GM19468 (cell line): ENCODE results near the gene CCL28.

Source experiments
- ATAC-seq: cut with Tn5 transposase; IDR thresholded peaks from one replicate; pipeline ENCODE4 v1.9.1; 2021; ENCODE audit warnings: mild to moderate bottlenecking, moderate library complexity, moderate number of reproducible peaks; ENCODE audit not compliant: unreplicated experiment; ENCODE audit errors: extremely low read depth

Gene CCL28

DNA sequence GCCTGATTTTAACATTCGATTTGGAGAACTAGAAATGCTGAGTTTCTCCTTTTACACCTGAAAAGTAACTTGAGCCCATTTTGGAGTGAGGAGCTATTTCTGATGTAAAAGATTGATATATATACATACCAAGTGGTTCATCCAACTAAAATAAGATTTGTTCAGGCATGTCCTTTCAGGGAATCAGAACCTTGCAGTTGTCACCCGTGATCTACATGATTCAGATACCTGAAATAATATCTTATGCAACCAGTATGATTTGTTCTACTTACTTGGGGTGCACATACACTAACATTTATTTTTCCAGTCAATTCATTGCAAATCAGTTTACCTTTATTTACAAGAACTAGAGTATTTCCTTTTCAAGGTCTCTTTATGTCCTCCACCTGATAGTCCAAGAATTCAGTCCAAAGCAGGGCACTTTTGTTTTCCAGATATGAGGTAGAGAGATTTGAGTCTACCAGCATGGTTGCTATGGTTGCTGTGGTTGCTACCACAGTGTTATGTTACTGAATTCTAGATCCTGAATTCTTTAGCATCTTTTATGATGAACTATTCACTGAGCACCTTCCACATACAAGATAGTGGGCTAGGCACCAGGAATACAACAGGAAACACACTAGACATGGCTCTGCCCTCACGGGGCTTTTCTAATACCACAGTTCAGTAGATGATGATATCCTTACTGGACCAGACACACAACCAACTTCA is 49.3 kb downstream of the CCL28 start:
- ATAC-seq: no peak

DNA sequence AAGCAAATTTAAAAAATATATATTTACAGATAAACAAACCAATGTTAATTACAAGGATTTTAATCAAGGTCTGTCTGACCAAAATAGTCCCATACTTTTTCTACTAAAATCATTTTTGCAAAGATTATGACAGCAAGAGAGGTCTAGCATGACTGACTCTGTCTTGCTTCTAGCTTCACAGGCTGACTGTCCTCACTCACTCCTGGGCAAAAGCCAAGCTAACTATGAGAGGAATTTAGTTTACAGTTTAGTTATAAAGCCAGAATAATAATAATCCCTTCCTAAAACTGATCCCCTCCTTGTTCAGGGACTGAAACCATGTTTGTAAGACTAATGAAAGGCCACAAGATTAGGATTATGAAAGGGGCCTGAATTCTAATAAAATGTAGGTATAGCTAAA is 53.5 kb downstream of the CCL28 start:
- no peak for ATAC-seq

DNA sequence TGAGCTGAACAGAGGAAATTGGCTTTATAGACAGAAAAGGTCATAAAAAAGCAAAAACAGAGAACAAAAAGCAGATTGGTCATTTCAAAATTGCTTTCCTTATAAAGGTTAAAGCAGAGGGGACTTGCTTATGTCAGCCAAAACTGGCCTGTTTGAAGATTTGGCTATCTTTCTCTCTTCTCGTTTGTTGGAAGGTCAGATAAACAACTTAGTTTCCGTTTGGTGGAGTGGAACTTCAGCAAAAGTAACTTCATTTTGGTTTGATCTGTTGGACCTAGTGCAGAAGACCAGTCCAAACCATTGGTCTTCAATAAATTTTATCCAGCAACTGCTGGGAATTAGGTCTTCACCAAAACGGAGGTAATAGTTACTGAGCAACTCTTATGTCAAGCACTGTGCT is 53.9 kb downstream of the CCL28 start:
- no peak for ATAC-seq

DNA sequence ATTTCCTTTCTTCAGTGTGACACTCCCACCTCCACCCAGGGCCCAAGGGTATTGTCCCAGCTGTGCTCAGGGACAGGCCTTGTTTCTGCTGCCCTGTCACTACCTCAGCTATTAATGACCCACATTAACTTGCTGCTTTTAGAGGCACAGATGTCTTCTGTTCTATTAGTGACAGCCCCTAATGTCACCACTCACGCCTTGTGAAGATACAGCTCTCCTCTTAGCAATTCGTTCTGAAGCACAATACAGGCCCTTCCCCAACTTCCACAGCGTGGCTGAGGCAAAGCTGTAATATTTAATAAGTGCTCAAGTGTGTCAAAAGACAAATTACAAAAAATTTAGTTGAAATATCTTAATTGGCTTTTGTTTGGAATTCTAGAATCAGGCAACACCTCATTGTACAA is 54.3 kb downstream of the CCL28 start:
- no peak for ATAC-seq

DNA sequence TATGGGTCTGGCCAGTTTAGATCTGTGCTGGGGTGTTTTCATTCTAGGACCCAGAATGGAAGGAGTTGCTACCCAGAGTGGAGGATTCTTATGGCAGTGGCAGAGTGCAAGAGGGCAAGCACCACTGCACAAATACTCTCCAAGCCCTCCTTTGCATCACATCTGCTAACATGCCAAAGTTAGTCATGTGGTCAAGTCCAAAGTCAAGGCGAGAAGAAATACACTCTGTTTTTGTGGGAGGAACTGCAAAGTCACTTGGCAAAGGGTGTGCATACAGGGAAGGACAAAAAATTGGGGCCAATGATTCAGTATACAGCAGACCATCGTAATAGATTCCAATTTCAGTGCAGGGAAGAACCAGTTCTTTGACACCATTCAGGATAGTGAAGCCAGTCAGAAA is 55.1 kb downstream of the CCL28 start:
- no peak for ATAC-seq

DNA sequence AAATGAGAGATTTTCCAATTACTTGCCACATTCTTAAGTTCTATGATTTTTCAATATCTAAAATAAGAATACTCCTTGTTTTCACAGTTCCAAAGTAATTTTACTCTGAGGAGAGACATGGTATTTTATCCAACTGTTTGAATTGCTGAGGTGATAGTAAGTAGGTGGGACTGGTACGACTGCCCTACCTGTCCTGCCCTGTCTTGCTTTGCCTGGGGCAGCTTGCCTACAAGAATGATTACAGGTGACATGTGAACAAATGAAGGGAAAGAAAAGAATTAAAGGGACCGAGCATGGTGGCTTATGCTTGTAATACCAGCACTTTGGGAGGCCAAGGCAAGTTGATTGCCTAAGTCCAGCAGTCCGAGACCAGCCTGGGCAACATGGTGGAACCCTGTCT is 57.4 kb downstream of the CCL28 start:
- ATAC-seq: no peak

DNA sequence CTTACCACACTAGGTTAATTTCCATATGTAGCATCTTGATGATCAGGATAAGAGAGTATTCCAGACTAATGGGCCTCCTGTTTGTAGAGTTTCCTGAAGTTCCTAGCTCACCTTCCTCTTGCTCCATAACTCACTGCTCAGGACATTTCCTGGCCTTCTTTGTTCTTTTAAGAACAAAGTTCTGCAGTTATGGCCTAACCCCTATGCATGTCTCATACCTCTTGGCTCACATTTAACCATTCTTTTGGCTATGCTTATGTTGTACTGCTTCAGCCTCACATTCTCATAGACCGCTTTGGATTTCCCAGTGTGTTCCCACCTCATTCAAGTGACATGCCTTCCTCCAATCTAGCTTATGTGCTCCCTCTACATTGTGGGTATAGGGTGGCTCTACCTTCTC is 58.5 kb downstream of the CCL28 start:
- no peak for ATAC-seq

DNA sequence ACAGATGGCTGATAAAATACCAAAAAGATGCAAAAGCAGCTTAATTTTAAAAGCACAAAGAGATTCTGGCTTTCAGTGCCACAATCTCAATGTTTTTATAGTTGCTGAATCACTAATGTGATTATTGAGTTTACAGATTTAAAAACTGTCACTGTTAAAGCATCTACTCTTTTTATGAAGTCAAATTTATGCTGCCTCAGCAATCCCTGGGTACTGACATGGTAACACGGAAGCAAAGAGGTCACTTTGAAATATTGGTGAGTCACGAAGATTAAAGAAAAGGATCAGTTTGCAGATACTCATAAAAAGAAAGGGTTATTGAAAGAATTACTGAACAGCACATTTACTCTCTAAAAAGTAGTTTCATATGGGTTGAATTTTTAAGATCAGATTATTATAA is 59.3 kb downstream of the CCL28 start:
- ATAC-seq: no peak

DNA sequence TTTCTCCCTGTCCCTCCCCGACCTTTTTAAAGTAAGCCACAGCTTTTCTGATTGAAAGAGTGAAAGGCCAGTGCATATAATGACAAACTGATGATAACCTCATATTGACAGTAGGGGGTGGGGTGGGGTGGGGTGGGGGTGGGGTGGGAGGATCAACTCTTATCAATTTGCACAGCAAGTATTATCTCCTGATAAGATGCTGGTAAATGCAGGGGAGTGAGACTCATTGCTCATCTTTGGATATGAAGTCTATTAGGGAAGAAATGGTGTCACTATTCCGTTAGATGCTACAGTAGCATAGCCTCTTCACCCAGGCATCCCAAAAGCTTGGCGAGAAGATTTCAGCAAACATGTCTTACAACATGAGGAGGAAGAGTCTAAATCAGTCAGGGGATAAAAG is 60.1 kb downstream of the CCL28 start:
- no peak for ATAC-seq

DNA sequence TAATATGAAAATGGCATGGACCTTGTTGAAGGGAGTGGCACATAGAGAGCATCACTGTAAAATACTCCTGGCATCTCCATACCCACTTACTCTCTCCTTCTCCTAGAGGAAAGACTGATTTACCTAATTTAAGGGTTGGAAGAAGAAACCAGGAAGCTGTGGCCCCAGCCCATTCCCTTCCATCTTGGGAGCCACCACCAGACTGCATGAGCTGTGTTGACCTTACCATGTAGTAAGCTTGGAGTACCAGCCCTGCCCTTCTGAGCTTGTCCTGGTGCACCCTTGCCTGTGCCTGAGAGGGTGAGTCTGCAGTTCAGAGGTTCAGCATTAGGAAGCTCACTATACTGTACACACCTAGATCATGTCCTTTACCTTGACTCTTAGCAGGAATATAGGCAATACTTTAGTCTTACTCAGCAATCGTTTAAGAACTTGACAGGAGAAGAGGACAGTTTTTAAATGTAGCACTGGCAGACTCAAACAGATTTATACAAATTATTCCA is 63.3 kb downstream of the CCL28 start:
- ATAC-seq: no peak

DNA sequence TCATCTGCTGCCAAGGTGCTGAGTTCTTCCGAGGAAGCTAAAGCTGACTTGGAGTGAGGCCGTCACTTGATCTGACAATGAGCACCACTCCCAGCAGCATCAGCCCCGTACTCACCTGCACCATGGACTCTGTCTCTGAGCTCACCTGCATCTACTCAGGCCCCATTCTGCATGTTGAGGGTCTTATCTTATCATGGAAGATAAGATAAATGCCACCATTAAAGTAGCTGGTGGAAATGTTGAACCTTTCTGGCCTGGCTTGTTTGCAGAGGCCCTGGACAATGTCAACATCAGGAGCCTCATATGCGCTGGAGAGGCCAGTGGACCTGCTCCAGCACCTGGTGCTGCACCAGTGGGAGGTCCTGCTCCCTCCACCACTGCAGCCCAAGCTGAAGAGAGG is 64.0 kb downstream of the CCL28 start:
- ATAC-seq: no peak

DNA sequence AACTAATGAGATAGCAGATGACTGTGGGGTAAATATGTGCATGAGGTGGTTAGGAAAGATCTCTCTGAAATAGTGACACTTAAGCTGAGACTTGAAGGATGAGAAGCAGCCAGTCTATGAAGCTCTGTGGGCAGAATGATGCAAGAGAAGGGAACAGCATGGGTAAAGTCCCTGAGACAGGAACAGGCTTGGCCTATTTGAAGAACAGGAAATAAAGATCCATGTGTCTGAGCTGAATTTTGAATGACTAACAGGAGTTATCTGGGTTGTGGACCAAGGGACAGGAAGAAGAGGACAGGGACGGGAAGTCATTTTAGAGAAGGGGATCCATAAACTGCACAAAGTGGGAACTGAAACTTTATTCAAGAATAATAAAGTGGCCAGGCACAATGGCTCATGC is 73.3 kb downstream of the CCL28 start:
- no peak for ATAC-seq

DNA sequence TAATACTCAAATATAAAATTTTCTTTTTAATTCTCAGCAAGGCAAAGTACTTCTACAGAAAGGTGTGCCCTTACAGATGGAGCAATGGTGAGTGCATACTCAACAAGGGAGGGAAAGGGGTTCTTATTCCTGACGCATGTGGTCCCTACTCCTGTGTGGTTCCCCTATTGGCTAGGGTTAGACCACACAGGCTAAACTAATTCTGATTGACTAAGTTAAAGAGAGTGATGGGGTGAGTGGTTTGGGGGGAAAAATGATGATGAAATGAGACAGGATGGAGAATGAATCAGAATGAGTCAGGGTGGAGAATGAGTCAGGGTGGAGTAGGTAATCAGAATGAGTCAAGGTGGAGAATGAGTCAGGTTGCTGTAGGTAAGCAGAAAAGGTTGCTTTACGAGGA is 76.0 kb downstream of the CCL28 start:
- no peak for ATAC-seq

DNA sequence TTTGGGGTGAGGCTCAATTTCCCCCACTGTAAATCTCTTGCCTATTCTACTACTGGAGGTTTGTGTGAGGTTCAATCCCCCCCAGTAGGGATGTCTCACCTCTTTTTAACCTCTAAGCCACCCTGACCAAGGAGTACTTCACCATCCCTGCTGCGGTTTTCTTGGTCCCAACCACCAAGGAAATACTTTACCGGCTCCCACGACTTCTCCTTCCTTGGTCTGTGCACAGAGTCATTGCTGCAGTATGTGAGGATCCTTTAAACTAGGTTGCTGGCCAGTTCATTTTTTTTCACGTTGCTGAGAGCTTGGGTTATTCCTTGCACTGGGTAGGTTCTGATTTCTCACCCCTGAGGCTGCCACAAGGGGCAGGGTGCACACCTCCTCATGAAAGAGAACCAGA is 76.5 kb downstream of the CCL28 start:
- ATAC-seq: no peak

DNA sequence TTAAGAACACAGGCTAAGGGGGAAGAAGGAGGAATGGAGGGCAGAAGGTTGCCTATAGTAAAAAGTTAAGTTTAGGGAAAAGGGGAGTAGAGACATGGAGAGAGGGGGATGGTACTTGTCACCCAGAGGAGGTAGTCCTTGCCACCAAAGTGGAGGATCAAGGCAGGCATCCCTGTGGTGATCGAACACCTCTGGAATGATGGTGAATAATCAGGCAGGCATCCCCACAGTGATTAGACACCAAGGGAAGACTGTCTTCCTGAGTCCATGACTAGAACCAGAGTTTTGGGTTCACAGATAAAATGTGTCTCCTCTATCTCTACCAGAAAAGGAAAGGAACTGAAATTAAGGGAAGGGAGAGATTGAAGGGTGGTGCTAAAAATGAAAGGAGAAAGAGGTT is 79.8 kb downstream of the CCL28 start:
- ATAC-seq: no peak
